Osteoblast (primary cell): ENCODE data around the gene MFSD2A. TPM values are rescaled to one million over a fixed set of nuclear protein-coding genes. Genes with fewer than 3 reads are reported as not detected.
"Not testable (repeated sequence)": the region's sequence is repeated elsewhere in the genome, so short reads cannot be mapped to it uniquely, and the experiment has no call there.

ENCODE experiments used
- DNase-seq: peaks from one replicate; pipeline ENCODE4 v3.0.0; 2011; ENCODE audit warnings: low spot score, mixed read lengths; ENCODE audit not compliant: insufficient read length; ENCODE audit errors: missing footprints
- H2AFZ ChIP-seq: 2 replicates; pipeline ENCODE4 v1.6.0; 2011; ENCODE audit warnings: mild to moderate bottlenecking, low read length
- H3K27ac ChIP-seq: 2 replicates; pipeline ENCODE4 v1.5.1; 2011; ENCODE audit warnings: mild to moderate bottlenecking, low read depth, low read length, moderate library complexity
- H3K27me3 ChIP-seq: 2 replicates; pipeline ENCODE4 v1.6.0; 2012; ENCODE audit warnings: mild to moderate bottlenecking, control low read depth, inconsistent platforms, low read length, moderate library complexity; ENCODE audit not compliant: insufficient read depth
- H3K36me3 ChIP-seq: 2 replicates; pipeline ENCODE4 v1.5.1; 2011; ENCODE audit warnings: mild to moderate bottlenecking, low read length, control low read depth, moderate library complexity; ENCODE audit not compliant: insufficient read depth
- H3K4me1 ChIP-seq: 2 replicates; pipeline ENCODE4 v1.5.1; 2011; ENCODE audit warnings: mild to moderate bottlenecking, low read length, control low read depth, moderate library complexity; ENCODE audit not compliant: insufficient read depth
- H3K4me2 ChIP-seq: 2 replicates; pipeline ENCODE4 v1.6.0; 2011; ENCODE audit warnings: mild to moderate bottlenecking, low read length; ENCODE audit not compliant: insufficient read depth
- H3K4me3 ChIP-seq: fragments of 200-600 bp; sonication (generic); 3 replicates; pipeline ENCODE4 v1.5.1; 2012; ENCODE audit warnings: mild to moderate bottlenecking, low read length, inconsistent platforms; ENCODE audit not compliant: insufficient read depth
- H3K79me2 ChIP-seq: 2 replicates; pipeline ENCODE4 v1.6.0; 2012; ENCODE audit warnings: mild to moderate bottlenecking, low read length, control low read depth, inconsistent platforms; ENCODE audit not compliant: insufficient read depth
- H3K9me3 ChIP-seq: 2 replicates; pipeline ENCODE4 v1.5.1; 2011; ENCODE audit warnings: low read depth, low read length, control low read depth
- H4K20me1 ChIP-seq: 2 replicates; pipeline ENCODE4 v1.6.0; 2012; ENCODE audit warnings: mild to moderate bottlenecking, low read length, control low read depth; ENCODE audit not compliant: insufficient read depth
- CTCF ChIP-seq: IDR thresholded peaks from 2 replicates; pipeline ENCODE4 v1.5.1; 2011; ENCODE audit warnings: mild to moderate bottlenecking, low read depth, low read length, moderate library complexity; ENCODE audit errors: extremely low read depth
- total RNA-seq: library from RNA; depleted of rRNA; stranded (reverse); fragments of >200 nt; gene quantifications from 2 replicates; pipeline ENCODE4 v1.2.3, GENCODE V29; 2012

The MFSD2A gene
- total RNA-seq, 1 donor: 3.6 TPM

GRCh38 chr1:39959651-39960333 is 4.8 kb downstream of the MFSD2A start:
- Histone ChIP-seq H4K20me1 (no peaks in the 10 kb centered on the region), H3K4me2 (no peak overlapping the region), H3K36me3 (peaks cover 33% of the 10 kb centered on the region), H3K27ac (no peak overlapping the region), H3K4me1 (peaks cover 11% of the 10 kb centered on the region), H3K27me3 (no peaks in the 10 kb centered on the region), H2AFZ (no peak overlapping the region), H3K79me2 (peaks cover 14% of the 10 kb centered on the region), H3K9me3 (no peaks in the 10 kb centered on the region), H3K4me3 (no peak overlapping the region)
- TF ChIP-seq CTCF: no peak
- DNase-seq: no peak

GRCh38 chr1:39960431-39960958 is 5.5 kb downstream of the MFSD2A start:
- peaks cover 34% of the 10 kb centered on the region for H3K36me3 ChIP-seq
- no peak overlapping the region for H3K27ac ChIP-seq
- H3K79me2 ChIP-seq: peaks cover 14% of the 10 kb centered on the region
- H3K9me3 ChIP-seq: no peaks in the 10 kb centered on the region
- H3K4me3 ChIP-seq: no peak overlapping the region
- H3K4me1 ChIP-seq: peaks cover 8% of the 10 kb centered on the region
- no peaks in the 10 kb centered on the region for H3K27me3 ChIP-seq
- no peak overlapping the region for H2AFZ ChIP-seq
- no peak for DNase-seq
- TF ChIP-seq CTCF: no peak
- H3K4me2 ChIP-seq: no peak overlapping the region
- H4K20me1 ChIP-seq: no peaks in the 10 kb centered on the region

- peaks cover 3% of the 10 kb centered on the region for H3K79me2 ChIP-seq
- peaks cover 46% of the 10 kb centered on the region for H3K36me3 ChIP-seq
- no peaks in the 10 kb centered on the region for H3K27me3 ChIP-seq
- DNase-seq: no peak
- no peak overlapping the region for H3K27ac ChIP-seq
- H3K4me3 ChIP-seq: no peak overlapping the region
- H3K4me1 ChIP-seq: no peaks in the 10 kb centered on the region
- H3K9me3 ChIP-seq: no peaks in the 10 kb centered on the region
- no peak overlapping the region for H2AFZ ChIP-seq
- TF ChIP-seq CTCF: no peak
- no peaks in the 10 kb centered on the region for H4K20me1 ChIP-seq
- H3K4me2 ChIP-seq: no peak overlapping the region
Measured at GRCh38 chr1:39962450-39962825, 7.5 kb downstream of the MFSD2A start.

GRCh38 chr1:39962964-39963363 is 8.0 kb downstream of the MFSD2A start:
- not testable (repeated sequence) for H3K27ac ChIP-seq, H2AFZ ChIP-seq, H3K9me3 ChIP-seq, H4K20me1 ChIP-seq, DNase-seq, H3K79me2 ChIP-seq, H3K4me3 ChIP-seq, H3K4me2 ChIP-seq, H3K27me3 ChIP-seq, H3K4me1 ChIP-seq
- H3K36me3 ChIP-seq: peaks cover 48% of the 10 kb centered on the region
